Mesendoderm (in vitro differentiated cells): ENCODE measurements around the gene MTTP.

Experiments
- DNase-seq: peaks from one replicate; pipeline ENCODE4 v3.0.0; 2013
- H2AK5ac ChIP-seq: 2 replicates; pipeline ENCODE4 v1.6.1; 2013; ENCODE audit warnings: low read length, inconsistent platforms
- H2BK120ac ChIP-seq: 2 replicates; pipeline ENCODE4 v1.6.1; 2013; ENCODE audit warnings: low read depth, mild to moderate bottlenecking, low read length, moderate library complexity, mixed read lengths
- H2BK15ac ChIP-seq: replicated peaks from 2 replicates; pipeline ENCODE4 v1.6.1; 2013; ENCODE audit warnings: low read depth, mild to moderate bottlenecking, moderate library complexity
- H2BK5ac ChIP-seq: 2 replicates; pipeline ENCODE4 v1.6.1; 2013; ENCODE audit warnings: low read length, inconsistent platforms
- H3K18ac ChIP-seq: 2 replicates; pipeline ENCODE4 v1.6.1; 2013; ENCODE audit warnings: mild to moderate bottlenecking, low read length, mixed read lengths
- H3K23ac ChIP-seq: one replicate; pipeline ENCODE4 v1.6.1; 2013; ENCODE audit warnings: low read length
- H3K27ac ChIP-seq: 2 replicates; pipeline ENCODE4 v1.5.1; 2013; ENCODE audit warnings: low read depth, mild to moderate bottlenecking, inconsistent platforms, low read length, moderate library complexity
- H3K27me3 ChIP-seq: 2 replicates; pipeline ENCODE4 v1.6.1; 2013; ENCODE audit warnings: low read length, control low read depth, mild to moderate bottlenecking, inconsistent platforms; ENCODE audit not compliant: insufficient read depth, poor library complexity
- H3K36me3 ChIP-seq: 2 replicates; pipeline ENCODE4 v1.6.1; 2013; ENCODE audit warnings: low read length, inconsistent platforms; ENCODE audit not compliant: control insufficient read depth, insufficient read depth
- H3K4ac ChIP-seq: one replicate; pipeline ENCODE4 v1.6.1; 2013; ENCODE audit warnings: low read depth, mild to moderate bottlenecking, low read length, moderate library complexity
- H3K4me1 ChIP-seq: 2 replicates; pipeline ENCODE4 v1.6.1; 2013; ENCODE audit warnings: low read depth, low read length, inconsistent platforms; ENCODE audit not compliant: control insufficient read depth
- H3K4me2 ChIP-seq: 2 replicates; pipeline ENCODE4 v1.6.1; 2013; ENCODE audit warnings: low read length
- H3K4me3 ChIP-seq: 2 replicates; pipeline ENCODE4 v1.5.1; 2013; ENCODE audit warnings: mild to moderate bottlenecking, low read length
- H3K56ac ChIP-seq: one replicate; pipeline ENCODE4 v1.6.1; 2013; ENCODE audit warnings: low read length
- H3K79me1 ChIP-seq: 2 replicates; pipeline ENCODE4 v1.6.1; 2013; ENCODE audit warnings: low read length, inconsistent platforms
- H3K79me2 ChIP-seq: 2 replicates; pipeline ENCODE4 v1.6.1; 2013; ENCODE audit warnings: mild to moderate bottlenecking, low read length; ENCODE audit not compliant: control insufficient read depth, insufficient read depth
- H3K9ac ChIP-seq: 2 replicates; pipeline ENCODE4 v1.6.1; 2013; ENCODE audit warnings: low read length, inconsistent platforms
- H4K5ac ChIP-seq: one replicate; pipeline ENCODE4 v1.6.1; 2013; ENCODE audit warnings: low read length
- H4K8ac ChIP-seq: one replicate; pipeline ENCODE4 v1.6.1; 2013; ENCODE audit warnings: low read depth, mild to moderate bottlenecking, control low read depth, low read length, moderate library complexity
- WGBS: extraction: QIAGEN DNeasy Blood & Tissue Kit; methylation state at CpG from one replicate; pipeline ENCODE4 v1.1.7; 2013; ENCODE audit warnings: low lambda C conversion rate, missing lambda C conversion rate; ENCODE audit not compliant: insufficient coverage; ENCODE audit errors: extremely low coverage; 5-methylcytosine and 5-hydroxymethylcytosine counted together

Gene MTTP

DNA sequence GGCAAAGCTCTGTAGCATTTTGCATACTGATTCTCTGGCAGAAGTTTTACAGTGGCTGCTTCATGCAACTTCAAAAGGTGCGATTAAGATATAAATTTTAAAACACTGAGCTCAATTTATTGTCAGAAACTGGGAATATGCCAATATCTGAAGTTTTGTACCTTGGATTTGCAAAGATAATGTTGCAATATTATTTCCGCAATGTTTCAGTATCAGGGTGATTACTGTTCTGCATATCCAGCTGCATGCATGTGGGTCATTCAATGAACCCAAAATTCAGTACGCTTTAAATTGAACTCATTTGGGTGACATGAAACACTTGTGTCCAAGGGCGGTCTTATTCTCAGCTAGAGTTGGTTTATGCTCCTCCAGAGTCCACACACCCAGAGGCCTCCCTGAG lies 37.0 kb upstream of the MTTP start:
- Histone ChIP-seq H2BK15ac (no peak overlapping the region), H3K27ac (no peak overlapping the region)
- WGBS = no CpG with 5 or more reads among the region's 4 CpGs

DNA sequence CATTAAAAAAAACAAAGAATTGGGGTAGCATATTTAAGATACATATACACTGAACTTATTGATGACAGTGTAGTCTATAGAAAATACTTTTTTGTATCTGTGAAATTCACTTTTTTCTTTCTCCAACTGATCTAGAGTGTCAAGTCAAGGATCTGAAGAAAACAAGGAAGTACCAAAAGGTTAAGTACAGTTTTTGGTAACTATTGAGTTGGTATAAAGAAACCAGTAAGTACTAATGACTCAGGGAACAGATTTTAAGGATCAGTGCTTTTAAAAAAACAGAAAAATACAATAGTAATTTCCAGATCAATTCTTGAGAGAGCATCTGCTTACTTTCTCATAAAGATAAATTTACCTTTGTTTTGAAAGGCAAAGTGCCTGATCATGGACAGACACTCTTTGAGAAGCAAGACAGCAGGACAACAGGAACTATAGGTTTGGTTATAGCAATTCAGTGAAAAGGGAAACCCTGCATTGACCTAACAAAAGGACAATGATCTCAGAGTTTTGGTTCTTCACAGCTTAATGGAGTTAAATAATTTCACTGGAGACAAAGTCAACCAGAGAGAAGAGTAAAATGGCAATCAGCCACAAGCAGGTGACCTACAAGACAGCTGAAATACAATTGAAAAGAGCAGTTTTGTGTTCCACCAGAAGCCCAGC lies 34.2 kb upstream of the MTTP start:
- Histone ChIP-seq H3K27me3 (no peaks in the 10 kb centered on the region), H3K4ac (no peak overlapping the region), H3K9ac (no peak overlapping the region), H3K56ac (no peak overlapping the region), H3K23ac (no peak overlapping the region), H4K8ac (no peak overlapping the region), H2BK5ac (no peak overlapping the region), H2BK15ac (no peak overlapping the region), H3K79me2 (no peaks in the 10 kb centered on the region), H3K36me3 (no peaks in the 10 kb centered on the region), H3K18ac (no peak overlapping the region), H3K79me1 (no peaks in the 10 kb centered on the region), H3K4me2 (no peak overlapping the region), H3K27ac (no peak overlapping the region), H4K5ac (no peak overlapping the region), H2BK120ac (no peak overlapping the region), H2AK5ac (no peak overlapping the region), H3K4me1 (no peaks in the 10 kb centered on the region), H3K4me3 (no peak overlapping the region)
- no peak for DNase-seq

More for the DNA sequence above, 37.0 kb upstream of the MTTP start:
- no peaks in the 10 kb centered on the region for H3K79me2 ChIP-seq
- no peak overlapping the region for H3K23ac ChIP-seq
- H3K4me3 ChIP-seq = no peak overlapping the region
- no peak overlapping the region for H3K4me2 ChIP-seq
- H3K56ac ChIP-seq = no peak overlapping the region
- no peak overlapping the region for H4K8ac ChIP-seq
- no peak overlapping the region for H3K4ac ChIP-seq
- H2BK120ac ChIP-seq = no peak overlapping the region
- no peak overlapping the region for H2BK5ac ChIP-seq
- H4K5ac ChIP-seq = no peak overlapping the region
- H3K9ac ChIP-seq = no peak overlapping the region
- no peak overlapping the region for H3K18ac ChIP-seq
- DNase-seq = no peak
- H3K36me3 ChIP-seq = no peaks in the 10 kb centered on the region
- no peaks in the 10 kb centered on the region for H3K79me1 ChIP-seq
- H3K27me3 ChIP-seq = no peaks in the 10 kb centered on the region
- H2AK5ac ChIP-seq = no peak overlapping the region
- H3K4me1 ChIP-seq = no peaks in the 10 kb centered on the region

DNA sequence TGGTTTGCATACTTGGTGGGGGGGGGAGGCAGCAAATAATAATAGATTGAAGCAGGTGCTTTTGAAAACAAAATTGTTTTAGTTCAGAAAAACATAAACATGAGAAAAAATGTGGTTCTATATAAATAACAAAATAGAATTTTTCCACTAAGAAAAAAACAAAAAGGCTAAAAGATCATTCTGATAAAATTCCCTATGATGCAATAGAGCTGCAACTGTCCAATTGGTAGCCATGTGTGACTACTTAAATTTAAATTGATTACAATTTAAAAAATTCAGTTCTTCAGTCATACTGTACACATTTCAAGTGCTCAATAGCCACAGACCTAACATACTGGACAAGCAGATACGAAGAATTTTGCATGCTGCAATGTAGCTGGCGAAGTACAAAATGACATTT lies 21.8 kb upstream of the MTTP start:
- Histone ChIP-seq H3K79me2 (no peaks in the 10 kb centered on the region), H4K8ac (no peak overlapping the region), H3K27ac (no peak overlapping the region), H3K4me1 (no peaks in the 10 kb centered on the region), H3K23ac (no peak overlapping the region), H3K36me3 (no peaks in the 10 kb centered on the region), H3K4ac (no peak overlapping the region), H4K5ac (no peak overlapping the region), H3K9ac (no peak overlapping the region), H3K4me2 (no peak overlapping the region), H2BK5ac (no peak overlapping the region), H2BK15ac (no peak overlapping the region), H3K4me3 (no peak overlapping the region), H2BK120ac (no peak overlapping the region), H3K27me3 (no peaks in the 10 kb centered on the region), H3K79me1 (no peaks in the 10 kb centered on the region), H2AK5ac (no peak overlapping the region), H3K56ac (no peak overlapping the region), H3K18ac (no peak overlapping the region)
- DNase-seq = no peak
- WGBS = no CpG with 5 or more reads among the region's 2 CpGs

DNA sequence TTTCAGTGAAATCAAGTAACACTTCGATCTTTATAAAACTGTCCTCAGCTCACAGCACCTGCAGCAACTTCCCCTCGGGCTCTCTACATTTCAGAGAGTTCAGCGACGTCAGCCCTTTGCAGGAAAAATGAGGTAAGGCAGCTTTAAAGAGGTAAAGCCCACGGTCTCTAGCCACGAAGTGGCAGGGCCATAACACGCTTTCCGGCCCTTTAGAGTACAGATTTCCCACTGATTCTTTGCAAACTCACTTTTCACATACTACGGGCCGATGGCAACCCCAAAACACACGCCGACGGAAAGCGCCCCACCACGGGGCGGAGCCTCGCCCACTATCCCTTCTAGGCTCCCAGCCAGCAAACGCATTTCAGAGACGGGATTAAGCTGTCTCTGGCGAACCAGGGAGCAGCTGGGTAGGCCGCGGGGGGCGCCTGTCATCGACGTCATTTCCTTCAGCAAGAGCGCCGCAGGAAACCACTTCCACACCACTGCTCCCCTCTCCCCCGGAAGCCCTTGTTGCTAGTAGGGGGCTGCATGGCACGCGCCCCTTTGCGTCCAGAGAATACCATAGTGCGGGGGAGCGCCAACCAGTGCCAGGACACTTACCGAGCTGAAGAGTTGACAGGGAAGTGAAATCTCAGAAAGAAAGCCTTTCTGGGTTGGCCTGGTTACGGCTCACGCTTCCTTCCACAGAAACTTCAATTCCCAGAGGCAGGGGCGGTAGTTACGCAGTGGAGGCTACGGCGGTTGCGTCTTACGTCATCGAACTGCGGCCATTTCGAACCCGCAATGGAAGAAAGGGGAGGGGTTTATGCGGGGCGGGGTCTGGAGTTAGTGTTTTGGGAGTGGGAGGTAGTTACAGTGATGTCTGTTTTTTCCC lies 11.1 kb upstream of the MTTP start, which contains the start of gene TRMT10A:
Gene TRMT10A, minus strand, starts transcription at position 730 of the 877 bp plus-strand sequence. CDS start 4,701 bp downstream, outside the sequence.
- DNase-seq = peak; percentile 99
- H2BK5ac ChIP-seq = peak within 1 kb of the TSS; percentile 87
- H3K56ac ChIP-seq = peak within 1 kb of the TSS; percentile 97
- no peak within 1 kb of the TSS for H4K5ac ChIP-seq
- H3K36me3 ChIP-seq = no peaks in the 10 kb centered on the region
- H3K4me3 ChIP-seq = peak within 1 kb of the TSS; percentile 94
- H3K9ac ChIP-seq = peak within 1 kb of the TSS; percentile 90
- H3K79me2 ChIP-seq = no peaks in the 10 kb centered on the region
- no peaks in the 10 kb centered on the region for H3K4me1 ChIP-seq
- no peak within 1 kb of the TSS for H2AK5ac ChIP-seq
- H4K8ac ChIP-seq = no peak within 1 kb of the TSS
- H3K4ac ChIP-seq = no peak within 1 kb of the TSS
- no CpG with 5 or more reads among the region's 48 CpGs for WGBS
- H3K23ac ChIP-seq = no peak within 1 kb of the TSS
- H3K4me2 ChIP-seq = peak within 1 kb of the TSS; percentile 84
- H2BK15ac ChIP-seq = no peak within 1 kb of the TSS
- H3K27me3 ChIP-seq = no peaks in the 10 kb centered on the region
- H2BK120ac ChIP-seq = no peak within 1 kb of the TSS
- H3K27ac ChIP-seq = peak within 1 kb of the TSS; percentile 91
- H3K79me1 ChIP-seq = no peaks in the 10 kb centered on the region
- H3K18ac ChIP-seq = peak within 1 kb of the TSS; percentile 94

DNA sequence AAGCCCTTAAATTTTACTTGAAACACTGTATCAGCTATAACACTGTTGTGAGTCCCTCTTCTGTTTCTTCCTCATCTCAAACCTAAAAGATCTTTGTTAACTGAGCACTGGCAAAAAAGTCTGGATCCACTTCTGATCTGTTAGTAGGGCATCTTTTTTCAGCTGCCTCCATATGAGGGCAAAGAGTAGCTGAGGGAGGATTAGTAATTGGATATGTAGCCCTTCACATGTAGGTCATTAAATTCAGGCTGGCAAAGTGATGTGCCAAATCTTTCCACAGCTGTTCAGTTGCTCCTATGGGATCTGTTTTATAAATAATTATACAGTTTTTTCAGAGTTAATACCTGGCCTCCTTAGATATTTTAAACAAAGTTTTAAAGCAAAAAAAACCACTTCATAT lies 9.7 kb upstream of the MTTP start:
- no peak overlapping the region for H3K27ac ChIP-seq
- no peak overlapping the region for H3K23ac ChIP-seq
- H4K5ac ChIP-seq = no peak overlapping the region
- H2BK15ac ChIP-seq = no peak overlapping the region
- no peak overlapping the region for H3K56ac ChIP-seq
- H3K27me3 ChIP-seq = no peaks in the 10 kb centered on the region
- H3K79me2 ChIP-seq = no peaks in the 10 kb centered on the region
- H2BK5ac ChIP-seq = no peak overlapping the region
- H3K79me1 ChIP-seq = no peaks in the 10 kb centered on the region
- no peaks in the 10 kb centered on the region for H3K36me3 ChIP-seq
- H3K4ac ChIP-seq = no peak overlapping the region
- H4K8ac ChIP-seq = no peak overlapping the region
- H3K4me3 ChIP-seq = no peak overlapping the region
- H3K4me1 ChIP-seq = no peaks in the 10 kb centered on the region
- H3K4me2 ChIP-seq = no peak overlapping the region
- no peak overlapping the region for H2AK5ac ChIP-seq
- H3K9ac ChIP-seq = no peak overlapping the region
- no peak overlapping the region for H3K18ac ChIP-seq
- H2BK120ac ChIP-seq = no peak overlapping the region
- DNase-seq = no peak
